K562 (cell line): ENCODE results near the gene MYO1D. TPM values are rescaled to one million over a fixed set of nuclear protein-coding genes. Genes with fewer than 3 reads are reported as not detected.

Experiments
- ATAC-seq: fragments of 200-7000 bp; cut with Tn5 transposase; 3 replicates; pipeline ENCODE4 v1.9.1; 2020; ENCODE audit warnings: moderate library complexity
- BruUV-seq: library from RNA; stranded (reverse); fragments of 400-500 nt; replicated peaks from 2 replicates; lab custom pipeline; 2021; lab: Mats Ljungman, UMichigan
- CTCF ChIA-PET: fragments of 300-600 bp; formaldehyde crosslinking; extraction: SDS; loops from one replicate; lab custom pipeline; 2021; ENCODE audit warnings: low intra/inter-chr PET ratio; lab: Yijun Ruan, JAX
- POLR2A ChIA-PET: fragments of 300-600, 350-650 bp; sonication (Branson Sonifier 250); formaldehyde crosslinking; extraction: SDS; loops from one replicate; lab custom pipeline; 2021; ENCODE audit warnings: antibody characterized with exemption, inconsistent platforms; lab: Yijun Ruan, JAX
- DNase-seq, 4 experiments: peaks; one replicate each; pipeline versions ENCODE4 v3.0.0 to v3.0.0-alpha.2; 2011 to 2018; ENCODE audit warnings: low spot score in 3 of 4, mixed read lengths in 3 of 4; ENCODE audit errors: extremely low read depth in 1 of 4
- FAIRE-seq: peaks from 2 replicates; lab custom pipeline; 2011; peaks lifted over from hg19 to GRCh38; lab: Jason Lieb, UNC
- H2AFZ ChIP-seq: 2 replicates; pipeline ENCODE4 v1.6.0; 2011; ENCODE audit warnings: low read depth, low read length, control low read depth, inconsistent platforms
- H3K27ac ChIP-seq: fragments of 200-600 bp; 3 replicates; pipeline ENCODE4 v1.8.0; 2011; ENCODE audit warnings: low read depth, mild to moderate bottlenecking, control low read depth, inconsistent platforms, low read length, moderate library complexity, mixed read lengths; ENCODE audit errors: extremely low read depth
- H3K27me3 ChIP-seq, 2 experiments: fragments of 300-600 bp in 1 of 2; 2 replicates in 1 of 2; 3 replicates in 1 of 2; pipeline versions ENCODE4 v1.6.0 to v1.8.0; 2011; ENCODE audit warnings: inconsistent platforms in 2 of 2, low read length in 2 of 2, mild to moderate bottlenecking in 1 of 2, mixed read lengths in 1 of 2, moderate library complexity in 1 of 2; ENCODE audit not compliant: control insufficient read depth in 2 of 2, insufficient read depth in 2 of 2
- H3K36me3 ChIP-seq: fragments of 300-600 bp; 3 replicates; pipeline ENCODE4 v1.8.0; 2011; ENCODE audit warnings: mild to moderate bottlenecking, low read length, inconsistent platforms; ENCODE audit not compliant: control insufficient read depth, insufficient read depth
- H3K4me1 ChIP-seq, 2 experiments: fragments of 200-600 bp in 1 of 2; replicated peaks in 1 of 2; 2 replicates in 1 of 2; 3 replicates in 1 of 2; pipeline versions ENCODE4 v1.5.1 to v1.8.0; 2011; ENCODE audit warnings: inconsistent platforms in 2 of 2, low read length in 2 of 2, mild to moderate bottlenecking in 1 of 2, mixed read lengths in 1 of 2, moderate library complexity in 1 of 2; ENCODE audit not compliant: control insufficient read depth in 2 of 2, insufficient read depth in 2 of 2
- H3K4me2 ChIP-seq: 2 replicates; pipeline ENCODE4 v1.6.1; 2011; ENCODE audit warnings: low read length, control low read depth, inconsistent platforms, mixed read lengths; ENCODE audit not compliant: insufficient read depth
- H3K4me3 ChIP-seq: fragments of 200-600 bp; sonication (generic), shearing (Covaris generic); 2 replicates; pipeline ENCODE4 v1.5.1; 2016; ENCODE audit warnings: control low read depth, inconsistent platforms
- H3K79me2 ChIP-seq: fragments of 200-600 bp; 3 replicates; pipeline ENCODE4 v1.8.0; 2011; ENCODE audit warnings: low read length, inconsistent platforms; ENCODE audit not compliant: control insufficient read depth, insufficient read depth
- H3K9ac ChIP-seq, 2 experiments: 2 replicates each; pipeline versions ENCODE4 v1.6.0 to v1.6.1; 2011; ENCODE audit warnings: low read depth in 2 of 2, low read length in 2 of 2, control low read depth in 1 of 2, inconsistent platforms in 1 of 2, mild to moderate bottlenecking in 1 of 2, mixed read lengths in 1 of 2; ENCODE audit not compliant: insufficient read depth in 1 of 2
- H3K9me1 ChIP-seq: one replicate; pipeline ENCODE4 v1.6.0; 2011; ENCODE audit warnings: inconsistent platforms, mild to moderate bottlenecking, low read length, moderate library complexity; ENCODE audit not compliant: control insufficient read depth, insufficient read depth
- H3K9me3 ChIP-seq: replicated peaks from 2 replicates; pipeline ENCODE4 v1.5.1; 2011; ENCODE audit warnings: low read depth, low read length, inconsistent platforms; ENCODE audit not compliant: control insufficient read depth, insufficient read depth
- H4K20me1 ChIP-seq: replicated peaks from 2 replicates; pipeline ENCODE4 v1.6.1; 2011; ENCODE audit warnings: low read length, inconsistent platforms, mixed read lengths; ENCODE audit not compliant: control insufficient read depth, insufficient read depth
- EGR1 ChIP-seq: fragments of 450-650 bp; conservative IDR thresholded peaks from 2 replicates; pipeline ENCODE4 v1.6.1; 2017; ENCODE audit warnings: mild to moderate bottlenecking
- ILK ChIP-seq: fragments of 450-650 bp; IDR thresholded peaks from 2 replicates; pipeline ENCODE4 v1.6.1; 2016; ENCODE audit warnings: missing genetic modification characterization, low read depth, mild to moderate bottlenecking, missing compliant biosample characterization, moderate library complexity, borderline replicate concordance
- NR2C2 ChIP-seq, 2 experiments: fragments of 200-800 bp in 1 of 2; sonication (Bioruptor generic) in 1 of 2; sonication (generic) in 1 of 2; formaldehyde crosslinking in 1 of 2; IDR thresholded peaks; 2 replicates each; pipeline versions ENCODE4 v1.6.1 to v1.8.0; 2016 to 2022; ENCODE audit warnings: mild to moderate bottlenecking in 1 of 2, missing compliant biosample characterization in 1 of 2, missing genetic modification characterization in 1 of 2, missing genetic modification reagents in 1 of 2
- SMC3 ChIP-seq: conservative IDR thresholded peaks from 2 replicates; pipeline ENCODE4 v1.6.1; 2011; ENCODE audit warnings: low read depth, low read length, improper control_type of control experiment; ENCODE audit not compliant: insufficient read depth
- TRIM28 ChIP-seq: fragments of 450-650 bp; IDR thresholded peaks from 2 replicates; pipeline ENCODE4 v1.6.1; 2017
- ZNF316 ChIP-seq: fragments of 450-650 bp; IDR thresholded peaks from 2 replicates; pipeline ENCODE4 v1.6.1; 2016
- WGBS: fragments of 100-300 bp; shearing (Covaris generic); methylation state at CpG from one replicate; pipeline ENCODE4 v1.1.6; 2016; ENCODE audit warnings: low coverage, mixed read lengths; ENCODE audit not compliant: insufficient coverage; ENCODE audit errors: missing lambda C conversion rate; 5-methylcytosine and 5-hydroxymethylcytosine counted together
- in situ Hi-C: fragments of 300-500 bp; cut with MboI; formaldehyde crosslinking; loops from 4 replicates; pipeline ENCODE4 v1.15.0; 2018; ENCODE audit warnings: inconsistent platforms, mixed read lengths
- intact Hi-C: fragments of 100-400 bp; cut with micrococcal nuclease; formaldehyde crosslinking; loops from 2 replicates; pipeline ENCODE4 v1.14.2; 2022
- polyA plus RNA-seq, 8 experiments: library from polyadenylated mRNA; depleted of rRNA in 4 of 8; stranded (reverse) in 5 of 8; unstranded in 3 of 8; fragments of >200 nt; fragmentation: Nextera tagmentation in 2 of 8; fragmentation: Illumina TruSeq in 1 of 8; extraction: Ambion mirVana in 2 of 8; extraction: Trizol in 1 of 8; gene quantifications; 2 replicates each; pipeline versions ENCODE4 v1.2.1 to v1.2.3, GENCODE V29; 2011 to 2014; ENCODE audit warnings: inconsistent platforms in 1 of 8, missing spikeins in 1 of 8
- total RNA-seq, 7 experiments: library from RNA; depleted of rRNA in 6 of 7; stranded (reverse); fragments of >200 nt in 6 of 7; fragmentation: Illumina TruSeq in 2 of 7; extraction: Trizol in 2 of 7; gene quantifications; 2 replicates each; pipeline versions ENCODE4 v1.2.1 to v1.2.3, GENCODE V29; 2011 to 2021; ENCODE audit warnings: low replicate concordance in 1 of 7

The MYO1D gene
- total and polyA plus RNA-seq, 9 of the 15 experiments (the other 6 are each of a cell fraction or from before 2014, with no cell fraction given) = 2.1 to 71.2 (median 45.4) TPM

DNA sequence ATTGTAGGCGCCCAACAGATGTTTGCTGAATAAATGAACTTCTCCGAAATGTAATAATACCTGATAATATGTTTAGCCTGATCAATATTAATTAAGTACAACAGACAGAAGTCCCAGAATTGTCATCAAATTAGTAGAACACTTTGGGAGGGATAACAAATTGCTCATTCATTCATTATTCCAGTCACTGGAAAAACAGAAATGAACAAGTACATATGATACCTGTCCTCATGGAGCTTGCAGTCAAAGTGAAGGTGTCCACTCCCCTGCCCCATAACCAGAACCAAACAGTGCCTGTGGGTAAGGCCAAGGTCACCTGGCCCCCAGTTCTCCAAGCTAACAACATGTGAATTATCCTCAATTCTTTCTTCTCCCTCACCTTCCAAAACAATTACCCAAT, 42.8 kb downstream of the MYO1D start:
- BruUV-seq = no TSS peak
- POLR2A ChIA-PET = interaction anchor here (0.7 to 1.3 kb wide), 3 partner anchors 16 to 31 kb away, joined by 3 to 4 read pairs (median 4); no protein-coding TSS in a partner anchor
- H3K36me3 ChIP-seq = no peaks in the 10 kb centered on the region
- FAIRE-seq (no peak), DNase-seq (no peak)
- intact Hi-C loops = no loop called here
- peaks cover 7 to 27% of the 10 kb centered on the region in 2 experiments; a peak in 4 of 5 replicates for H3K4me1 ChIP-seq
- WGBS = 96% methylated on average over 2 of the region's 2 CpGs
- no peak overlapping the region for H3K4me3 ChIP-seq
- no peak overlapping the region for H3K4me2 ChIP-seq
- no peak overlapping the region for H3K9ac ChIP-seq
- H3K27ac ChIP-seq = no peak overlapping the region
- no peaks in the 10 kb centered on the region for H3K27me3 ChIP-seq
- no peaks in the 10 kb centered on the region for H3K9me3 ChIP-seq
- peak; percentile 64 for TF ChIP-seq ZNF316
- peak; percentile 57; the same call in 1 of the 2 replicates for TF ChIP-seq TRIM28
- no peak for TF ChIP-seq SMC3
- TF ChIP-seq, all 486 proteins: peak for 2
- ATAC-seq = no peak
- H3K79me2 ChIP-seq = peaks cover 51% of the 10 kb centered on the region
- H4K20me1 ChIP-seq = no peaks in the 10 kb centered on the region
- CTCF ChIA-PET = no interaction called here
- in situ Hi-C loops = no loop called here
- H2AFZ ChIP-seq = no peak overlapping the region
- H3K9me1 ChIP-seq = no peaks in the 10 kb centered on the region

- Histone ChIP-seq H3K9me1 (no peaks in the 10 kb centered on the region), H3K36me3 (no peaks in the 10 kb centered on the region), H3K79me2 (peaks cover 54% of the 10 kb centered on the region), H2AFZ (no peak overlapping the region), H3K4me3 (no peak overlapping the region), H3K9me3 (no peaks in the 10 kb centered on the region), H4K20me1 (0 out of 2 replicates have a peak, but pooled peaks cover 4% of the 10 kb centered on the region), H3K27me3 (no peaks in the 10 kb centered on the region), H3K4me1 (peaks cover 7 to 31% of the 10 kb centered on the region in 2 experiments; a peak in 4 of 5 replicates), H3K27ac (no peak overlapping the region), H3K4me2 (no peak overlapping the region), H3K9ac (peak overlapping the region in 1 of 2 experiments; percentile 15; a peak in 1 of 4 replicates)
- intact Hi-C loops (no loop called here), in situ Hi-C loops (no loop called here)
- ChIA-PET POLR2A (interaction anchor here (0.7 to 1.7 kb wide), 5 partner anchors 17 to 221 kb away, joined by 3 to 5 read pairs (median 4); no protein-coding TSS in a partner anchor), CTCF (no interaction called here)
- DNase-seq = peak in 2 of 4 experiments; percentile 34
- WGBS = 31% methylated on average over 4 of the region's 4 CpGs
- 0 out of 2 replicates have a peak, but pooled peaks have one; percentile 12 for TF ChIP-seq EGR1
- no peak for TF ChIP-seq ILK
- no peak for TF ChIP-seq NR2C2 (CRISPR knock-in tag; IDR thresholded peaks at IDR 0.05)
- TF ChIP-seq NR2C2 (tag; IDR thresholded peaks at IDR 0.05) = no peak
- peak; percentile 32 for FAIRE-seq
- peak; percentile 69 for ATAC-seq
- BruUV-seq = no TSS peak
Observed at GRCh38 chr17:32833526-32833925, 43.4 kb downstream of the MYO1D start.
